ENCODE measurements around the gene SLC43A1. TPM values are rescaled to one million over a fixed set of nuclear protein-coding genes. Genes with fewer than 3 reads are reported as not detected.
A peak's percentile ranks its signal among the peaks of the same experiment; 100 is the strongest.
"Not testable (repeated sequence)": the region's sequence is repeated elsewhere in the genome, so short reads cannot be mapped to it uniquely, and the experiment has no call there.

The SLC43A1 gene
- total RNA-seq, 1 donor from 2014 or later: 1.3 TPM

GRCh38 chr11:57453543-57454177, 61.8 kb downstream of the SLC43A1 start:
- H3K4me3 ChIP-seq (ENCODE audit: low read depth, low read length): no peak overlapping the region
- FAIRE-seq (no peak), DNase-seq (ENCODE audit: low read depth) (no peak)
- H3K36me3 ChIP-seq (ENCODE audit: control insufficient read depth, insufficient read depth, low read length): no peaks in the 10 kb centered on the region
- no peak for TF ChIP-seq CTCF (IDR thresholded peaks at IDR 0.05; ENCODE audit: insufficient read depth, low read length, severe bottlenecking)
- H3K27me3 ChIP-seq (ENCODE audit: control insufficient read depth, insufficient read depth, low read length): peaks cover 6% of the 10 kb centered on the region

- H3K4me3 ChIP-seq (ENCODE audit: low read depth, low read length): no peak overlapping the region
- TF ChIP-seq CTCF (IDR thresholded peaks at IDR 0.05; ENCODE audit: insufficient read depth, low read length, severe bottlenecking): no peak
- no peaks in the 10 kb centered on the region for H3K36me3 ChIP-seq (ENCODE audit: control insufficient read depth, insufficient read depth, low read length)
- H3K27me3 ChIP-seq (ENCODE audit: control insufficient read depth, insufficient read depth, low read length): no peaks in the 10 kb centered on the region
- DNase-seq (ENCODE audit: low read depth): no peak
- no peak for FAIRE-seq
These were observed 69.4 kb downstream of the SLC43A1 start for GRCh38 chr11:57446055-57446454.

GRCh38 chr11:57445122-57445394, 70.4 kb downstream of the SLC43A1 start:
- DNase-seq (ENCODE audit: low read depth); H3K36me3 ChIP-seq (ENCODE audit: control insufficient read depth, insufficient read depth, low read length); FAIRE-seq; H3K4me3 ChIP-seq (ENCODE audit: low read depth, low read length); H3K27me3 ChIP-seq (ENCODE audit: control insufficient read depth, insufficient read depth, low read length): not testable (repeated sequence)

- no peak for DNase-seq (ENCODE audit: low read depth)
These were observed 71.0 kb downstream of the SLC43A1 start for GRCh38 chr11:57444362-57445121.

GRCh38 chr11:57440744-57441414, 74.6 kb downstream of the SLC43A1 start:
- DNase-seq (ENCODE audit: low read depth) (no peak), FAIRE-seq (peak; percentile 40)
- Histone ChIP-seq H3K36me3 (ENCODE audit: control insufficient read depth, insufficient read depth, low read length) (no peaks in the 10 kb centered on the region), H3K4me3 (ENCODE audit: low read depth, low read length) (no peak overlapping the region), H3K27me3 (ENCODE audit: control insufficient read depth, insufficient read depth, low read length) (no peaks in the 10 kb centered on the region)
- no peak for TF ChIP-seq CTCF (IDR thresholded peaks at IDR 0.05; ENCODE audit: insufficient read depth, low read length, severe bottlenecking)

More at GRCh38 chr11:57444362-57445121, 71.0 kb downstream of the SLC43A1 start:
- no peak for FAIRE-seq
- Histone ChIP-seq H3K36me3 (ENCODE audit: control insufficient read depth, insufficient read depth, low read length) (no peaks in the 10 kb centered on the region), H3K27me3 (ENCODE audit: control insufficient read depth, insufficient read depth, low read length) (no peaks in the 10 kb centered on the region), H3K4me3 (ENCODE audit: low read depth, low read length) (no peak overlapping the region)
- TF ChIP-seq CTCF (IDR thresholded peaks at IDR 0.05; ENCODE audit: insufficient read depth, low read length, severe bottlenecking): no peak

GRCh38 chr11:57439786-57440185, 75.7 kb downstream of the SLC43A1 start:
- H3K36me3 ChIP-seq (ENCODE audit: control insufficient read depth, insufficient read depth, low read length): no peaks in the 10 kb centered on the region
- H3K27me3 ChIP-seq (ENCODE audit: control insufficient read depth, insufficient read depth, low read length): no peaks in the 10 kb centered on the region
- peak; percentile 23 for FAIRE-seq
- no peak for DNase-seq (ENCODE audit: low read depth)
- TF ChIP-seq CTCF (IDR thresholded peaks at IDR 0.05; ENCODE audit: insufficient read depth, low read length, severe bottlenecking): no peak
- H3K4me3 ChIP-seq (ENCODE audit: low read depth, low read length): no peak overlapping the region
